WTC11 (cell line): ENCODE data around the gene EGF.

Experiments
- CREB1 ChIP-seq: sonication (generic); formaldehyde crosslinking; IDR thresholded peaks from 2 replicates; pipeline ENCODE4 v1.8.0; 2023; ENCODE audit warnings: mild to moderate bottlenecking, missing genetic modification reagents
- JUN ChIP-seq: sonication (generic); formaldehyde crosslinking; IDR thresholded peaks from 2 replicates; pipeline ENCODE4 v1.8.0; 2023; ENCODE audit warnings: mild to moderate bottlenecking, missing genetic modification reagents
- NR2C2 ChIP-seq: sonication (generic); formaldehyde crosslinking; IDR thresholded peaks from 2 replicates; pipeline ENCODE4 v1.8.0; 2022; ENCODE audit warnings: mild to moderate bottlenecking, missing genetic modification reagents
- RELA ChIP-seq: sonication (generic); formaldehyde crosslinking; IDR thresholded peaks from 2 replicates; pipeline ENCODE4 v1.8.1; 2022; ENCODE audit warnings: missing genetic modification reagents, mild to moderate bottlenecking, borderline replicate concordance
- SP1 ChIP-seq: sonication (generic); formaldehyde crosslinking; conservative IDR thresholded peaks from 2 replicates; pipeline ENCODE4 v1.8.1; 2022; ENCODE audit warnings: missing genetic modification reagents
- TEAD4 ChIP-seq: sonication (generic); formaldehyde crosslinking; IDR thresholded peaks from 2 replicates; pipeline ENCODE4 v1.8.0; 2022; ENCODE audit warnings: mild to moderate bottlenecking, missing genetic modification reagents
- ZNF263 ChIP-seq: sonication (generic); formaldehyde crosslinking; IDR thresholded peaks from 2 replicates; pipeline ENCODE4 v1.8.1; 2022; ENCODE audit warnings: low read depth, mild to moderate bottlenecking, moderate library complexity, missing genetic modification reagents
- TF ChIP-seq, protein P1 (sequence below): sonication (generic); formaldehyde crosslinking; IDR thresholded peaks from 2 replicates; pipeline ENCODE4 v1.8.1; 2022; ENCODE audit warnings: low read depth, mild to moderate bottlenecking, moderate library complexity, missing genetic modification reagents, borderline replicate concordance
- TF ChIP-seq, protein P2 (sequence below): fragments of 200-600 bp; IDR thresholded peaks from 2 replicates; pipeline ENCODE4 v1.8.0; 2022; ENCODE audit warnings: antibody characterized with exemption
- TF ChIP-seq, protein P3 (sequence below): sonication (generic); formaldehyde crosslinking; IDR thresholded peaks from 2 replicates; pipeline ENCODE4 v1.8.0; 2023; ENCODE audit warnings: missing genetic modification reagents
- TF ChIP-seq, protein P4 (sequence below): sonication (generic); formaldehyde crosslinking; IDR thresholded peaks from 2 replicates; pipeline ENCODE4 v1.8.0; 2022; ENCODE audit warnings: mild to moderate bottlenecking, missing genetic modification reagents

DNA sequence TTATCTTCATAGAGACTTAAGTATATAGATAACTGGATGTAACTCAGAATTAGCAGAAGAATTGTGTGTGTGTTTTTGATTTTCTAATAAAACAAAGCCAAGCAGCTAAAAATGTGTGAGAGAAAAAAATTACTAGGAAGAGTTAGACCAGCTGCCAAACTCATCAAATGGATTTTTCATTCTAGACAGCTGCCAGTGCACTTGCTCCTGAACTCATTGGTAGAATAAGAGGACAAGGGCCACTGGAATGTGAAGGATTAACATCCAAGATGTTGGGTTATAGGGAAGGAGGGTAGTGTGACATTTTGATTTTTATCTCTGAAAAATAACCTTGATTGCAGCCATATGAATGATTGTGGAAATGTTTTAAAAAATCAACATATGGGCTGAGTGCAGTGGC is 49.7 kb downstream of the EGF start:
- TF ChIP-seq, protein P1, sequence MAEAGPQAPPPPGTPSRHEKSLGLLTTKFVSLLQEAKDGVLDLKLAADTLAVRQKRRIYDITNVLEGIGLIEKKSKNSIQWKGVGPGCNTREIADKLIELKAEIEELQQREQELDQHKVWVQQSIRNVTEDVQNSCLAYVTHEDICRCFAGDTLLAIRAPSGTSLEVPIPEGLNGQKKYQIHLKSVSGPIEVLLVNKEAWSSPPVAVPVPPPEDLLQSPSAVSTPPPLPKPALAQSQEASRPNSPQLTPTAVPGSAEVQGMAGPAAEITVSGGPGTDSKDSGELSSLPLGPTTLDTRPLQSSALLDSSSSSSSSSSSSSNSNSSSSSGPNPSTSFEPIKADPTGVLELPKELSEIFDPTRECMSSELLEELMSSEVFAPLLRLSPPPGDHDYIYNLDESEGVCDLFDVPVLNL (CRISPR knock-in tag) = no peak
- TF ChIP-seq, protein P2, sequence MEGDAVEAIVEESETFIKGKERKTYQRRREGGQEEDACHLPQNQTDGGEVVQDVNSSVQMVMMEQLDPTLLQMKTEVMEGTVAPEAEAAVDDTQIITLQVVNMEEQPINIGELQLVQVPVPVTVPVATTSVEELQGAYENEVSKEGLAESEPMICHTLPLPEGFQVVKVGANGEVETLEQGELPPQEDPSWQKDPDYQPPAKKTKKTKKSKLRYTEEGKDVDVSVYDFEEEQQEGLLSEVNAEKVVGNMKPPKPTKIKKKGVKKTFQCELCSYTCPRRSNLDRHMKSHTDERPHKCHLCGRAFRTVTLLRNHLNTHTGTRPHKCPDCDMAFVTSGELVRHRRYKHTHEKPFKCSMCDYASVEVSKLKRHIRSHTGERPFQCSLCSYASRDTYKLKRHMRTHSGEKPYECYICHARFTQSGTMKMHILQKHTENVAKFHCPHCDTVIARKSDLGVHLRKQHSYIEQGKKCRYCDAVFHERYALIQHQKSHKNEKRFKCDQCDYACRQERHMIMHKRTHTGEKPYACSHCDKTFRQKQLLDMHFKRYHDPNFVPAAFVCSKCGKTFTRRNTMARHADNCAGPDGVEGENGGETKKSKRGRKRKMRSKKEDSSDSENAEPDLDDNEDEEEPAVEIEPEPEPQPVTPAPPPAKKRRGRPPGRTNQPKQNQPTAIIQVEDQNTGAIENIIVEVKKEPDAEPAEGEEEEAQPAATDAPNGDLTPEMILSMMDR = no peak
- TF ChIP-seq NR2C2 (CRISPR knock-in tag) = no peak
- TF ChIP-seq, protein P3, sequence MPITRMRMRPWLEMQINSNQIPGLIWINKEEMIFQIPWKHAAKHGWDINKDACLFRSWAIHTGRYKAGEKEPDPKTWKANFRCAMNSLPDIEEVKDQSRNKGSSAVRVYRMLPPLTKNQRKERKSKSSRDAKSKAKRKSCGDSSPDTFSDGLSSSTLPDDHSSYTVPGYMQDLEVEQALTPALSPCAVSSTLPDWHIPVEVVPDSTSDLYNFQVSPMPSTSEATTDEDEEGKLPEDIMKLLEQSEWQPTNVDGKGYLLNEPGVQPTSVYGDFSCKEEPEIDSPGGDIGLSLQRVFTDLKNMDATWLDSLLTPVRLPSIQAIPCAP (CRISPR knock-in tag) = no peak
- no peak for TF ChIP-seq SP1 (CRISPR knock-in tag)
- no peak for TF ChIP-seq JUN (CRISPR knock-in tag)
- TF ChIP-seq RELA (CRISPR knock-in tag) = no peak
- TF ChIP-seq, protein P4, sequence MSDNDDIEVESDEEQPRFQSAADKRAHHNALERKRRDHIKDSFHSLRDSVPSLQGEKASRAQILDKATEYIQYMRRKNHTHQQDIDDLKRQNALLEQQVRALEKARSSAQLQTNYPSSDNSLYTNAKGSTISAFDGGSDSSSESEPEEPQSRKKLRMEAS (CRISPR knock-in tag) = no peak
- TF ChIP-seq ZNF263 (CRISPR knock-in tag) = no peak
- no peak for TF ChIP-seq TEAD4
- no peak for TF ChIP-seq CREB1 (CRISPR knock-in tag)
